Measurements from ENCODE around the gene DACH1.

DACH1 gene

DNA sequence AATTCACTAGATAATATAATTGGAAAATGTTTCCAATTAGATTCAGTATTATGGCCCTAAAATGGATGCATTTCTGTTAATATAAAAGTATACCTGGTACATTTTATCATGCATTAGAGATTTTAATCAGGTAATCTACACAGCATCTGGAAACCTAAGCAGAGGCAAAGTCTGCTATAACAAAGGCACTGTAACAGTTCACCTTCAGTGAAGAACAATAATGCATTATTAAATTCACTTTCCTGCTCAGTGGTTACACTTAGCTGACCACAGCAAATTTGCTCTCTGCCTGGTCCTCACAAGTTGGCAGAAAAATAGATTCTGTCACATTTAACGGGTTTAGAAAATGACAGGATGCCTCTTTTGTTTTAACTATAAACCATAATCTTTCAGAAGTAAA, 326.9 kb downstream of the DACH1 start:
- DNase-seq, result no peak

GRCh38 chr13:71536201-71536600, 330.8 kb downstream of the DACH1 start:
- DNase-seq, result no peak

GRCh38 chr13:71524613-71525304, 342.2 kb downstream of the DACH1 start:
- DNase-seq, result no peak

DNA sequence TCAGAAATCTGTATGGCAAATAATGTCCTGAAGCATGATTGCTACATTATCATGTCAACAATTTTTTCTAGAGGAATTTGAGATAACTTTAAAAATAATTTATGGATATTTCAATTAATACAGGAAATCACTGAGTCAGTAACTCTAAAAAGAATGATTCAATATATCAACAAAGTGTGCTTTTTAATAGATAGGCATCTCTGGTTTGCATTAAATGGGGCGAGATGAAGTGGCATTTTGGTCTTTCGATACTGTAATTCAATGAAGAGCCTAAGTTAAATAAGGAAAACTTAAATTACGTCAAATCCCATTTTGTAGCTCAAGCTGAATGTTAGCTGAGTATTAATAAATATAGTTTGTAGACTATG, 342.8 kb downstream of the DACH1 start:
- DNase-seq, result no peak

GRCh38 chr13:71522941-71523526, 344.0 kb downstream of the DACH1 start:
- DNase-seq, result no peak

GRCh38 chr13:71517004-71517403, 350.0 kb downstream of the DACH1 start:
- DNase-seq, result no peak

GRCh38 chr13:71516521-71516920, 350.5 kb downstream of the DACH1 start:
- no peak for DNase-seq

DNA sequence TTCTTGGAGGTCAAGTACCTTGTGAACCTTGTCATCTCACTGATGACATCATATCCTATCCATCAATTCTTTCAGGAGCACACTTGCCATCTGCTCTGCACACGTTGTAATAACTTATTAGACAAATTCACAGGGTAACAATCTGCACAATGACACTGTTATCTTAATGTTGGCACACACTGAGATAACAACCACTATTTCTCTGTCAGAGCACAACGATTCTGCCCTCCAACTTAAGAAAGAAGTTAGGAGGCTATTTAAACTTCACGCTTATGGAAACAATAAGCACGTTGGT, 351.3 kb downstream of the DACH1 start:
- no peak for DNase-seq

DNA sequence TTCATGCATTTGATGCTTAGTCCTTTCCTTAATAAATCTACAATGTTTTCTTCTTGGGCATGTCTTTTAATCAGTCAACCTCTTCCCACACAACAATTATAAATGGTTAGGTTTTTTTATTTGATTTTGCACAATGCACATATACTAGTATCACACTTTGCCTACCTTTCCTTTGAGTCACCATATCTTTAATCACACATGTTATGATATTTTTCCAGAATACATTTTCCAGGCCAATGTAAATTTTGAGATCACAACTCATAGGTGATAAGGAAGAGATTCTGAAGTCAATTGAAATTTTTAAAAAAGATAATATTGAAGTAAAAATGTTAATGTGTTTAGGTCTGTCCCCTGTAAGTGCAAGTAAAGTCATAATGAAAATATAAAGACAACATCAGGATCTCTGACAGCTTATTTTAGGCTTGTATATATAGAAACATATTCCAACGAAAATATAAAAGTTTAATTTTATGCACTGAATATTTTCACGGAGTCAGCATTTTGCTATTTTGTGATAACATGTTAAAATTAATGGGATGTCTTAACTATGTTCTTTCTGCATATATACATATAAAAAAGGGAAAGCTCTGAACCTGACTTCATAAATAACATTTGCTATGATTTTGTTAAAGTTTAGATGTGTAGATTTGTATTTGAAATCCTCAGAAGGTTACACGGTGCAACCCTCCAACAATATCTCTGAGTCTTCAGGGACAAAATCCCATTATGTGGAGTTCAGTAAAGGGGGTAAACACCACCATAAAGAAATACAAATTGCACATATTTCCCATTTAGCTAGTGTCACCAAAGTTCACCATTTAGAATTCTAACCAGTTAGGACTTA, 351.9 kb downstream of the DACH1 start:
- DNase-seq, result no peak

GRCh38 chr13:71513411-71514033, 353.5 kb downstream of the DACH1 start:
- no peak for DNase-seq

DNA sequence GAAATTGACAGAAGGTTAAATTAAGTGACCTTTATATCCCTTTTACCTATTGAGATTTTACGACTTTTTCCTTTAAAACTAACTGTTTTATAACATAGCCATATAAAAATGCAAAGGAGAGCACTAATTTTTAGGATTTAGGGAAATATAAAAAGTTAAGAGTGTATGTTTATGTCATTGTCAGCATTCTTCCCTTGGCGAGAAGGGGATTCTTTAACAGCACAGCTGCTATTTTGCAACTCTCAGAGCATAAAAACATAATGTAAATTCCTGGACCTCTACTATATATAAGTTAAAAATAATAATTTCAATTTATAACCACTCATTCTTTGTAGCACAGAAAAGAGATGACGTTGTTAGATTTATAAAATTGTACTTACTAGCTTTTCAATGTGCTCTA, 363.2 kb downstream of the DACH1 start:
- DNase-seq, result no peak

DNA sequence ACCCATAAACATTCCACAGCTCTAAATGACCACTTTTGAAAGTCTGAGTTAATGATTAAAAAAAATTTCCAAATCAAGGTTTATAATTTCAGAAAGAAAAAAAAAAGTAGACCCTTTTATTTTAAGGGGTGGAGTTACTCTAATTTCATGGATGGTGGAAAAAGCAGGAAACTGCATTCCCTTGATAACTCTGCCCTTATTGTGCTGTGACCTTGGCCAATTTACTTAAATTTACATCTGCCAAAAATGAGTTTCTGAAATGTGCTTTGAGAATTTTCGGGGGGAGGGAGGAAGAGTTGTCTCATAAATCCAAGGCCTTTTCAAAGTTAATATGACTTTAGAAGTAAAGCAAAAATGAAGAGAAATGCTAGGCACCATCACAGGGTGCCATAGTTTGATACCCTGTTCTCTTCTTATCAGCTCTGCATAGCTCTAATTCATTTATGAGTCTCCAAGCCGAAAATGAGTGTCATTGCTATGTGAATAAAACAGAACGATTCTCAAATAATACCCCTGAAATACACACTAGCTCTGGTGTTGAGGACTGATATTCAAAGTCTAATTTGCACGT, 367.0 kb downstream of the DACH1 start:
- no peak for DNase-seq

DNA sequence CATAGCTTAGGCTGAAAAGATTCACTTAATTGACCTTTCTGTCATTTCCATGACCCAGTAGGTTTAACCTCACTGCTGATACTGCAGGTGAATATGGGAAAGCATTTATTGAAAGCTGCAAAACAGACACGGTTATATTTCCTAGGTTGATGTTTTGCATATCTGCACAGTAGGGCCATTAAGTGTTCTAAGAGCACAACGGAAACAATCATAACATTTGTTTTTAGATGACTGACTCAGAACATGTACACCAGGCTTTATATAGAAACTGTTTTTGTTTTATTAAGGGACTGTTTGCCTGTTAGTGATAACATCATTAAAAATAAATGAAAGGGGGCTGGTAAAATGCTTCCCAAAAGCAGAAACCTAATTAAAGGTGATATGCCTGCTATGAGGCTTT, 367.8 kb downstream of the DACH1 start:
- DNase-seq, result no peak

DNA sequence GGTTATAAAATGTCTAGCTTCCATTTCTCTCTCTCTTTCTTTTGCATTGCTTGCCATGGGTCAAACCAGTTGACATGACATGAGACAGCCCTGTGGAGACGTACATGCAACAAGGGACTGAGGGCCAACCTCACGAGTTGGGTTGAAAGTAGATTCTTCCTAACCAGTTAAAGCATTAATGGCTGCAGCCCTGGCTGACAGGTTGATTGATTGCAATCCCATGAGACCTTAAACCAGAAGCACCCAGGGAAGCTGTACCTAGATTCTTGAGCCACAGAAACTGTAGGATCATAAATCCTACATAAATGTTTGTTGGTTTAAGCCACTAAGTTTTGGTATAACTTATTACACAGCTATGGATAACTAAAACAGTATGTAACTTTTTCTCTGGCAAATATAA, 373.8 kb downstream of the DACH1 start:
- DNase-seq, result no peak

- no peak for DNase-seq
Measured at GRCh38 chr13:71492346-71492871, 374.6 kb downstream of the DACH1 start.

DNA sequence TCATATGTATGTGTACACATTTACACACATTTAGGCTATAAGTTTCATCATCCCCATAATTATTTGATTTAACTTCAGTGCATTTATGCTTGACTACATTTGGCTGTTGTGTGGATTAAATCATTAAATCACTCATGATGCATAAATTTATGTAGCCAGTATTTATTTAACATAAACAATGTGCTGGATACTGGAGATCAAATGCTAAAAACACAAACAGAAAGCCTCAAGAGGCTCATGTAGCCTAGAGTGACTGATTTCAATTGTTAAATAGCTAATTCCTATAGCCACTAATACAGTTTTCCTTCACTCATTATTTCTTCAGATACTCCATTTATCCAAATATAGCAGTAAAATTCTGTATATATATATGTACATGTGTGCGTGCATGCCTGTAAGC, 376.0 kb downstream of the DACH1 start:
- DNase-seq, result no peak

- no peak for DNase-seq
Measured at GRCh38 chr13:71489041-71489440, 378.0 kb downstream of the DACH1 start.

- no peak for DNase-seq
Measured at GRCh38 chr13:71488201-71488600, 378.8 kb downstream of the DACH1 start.

DNA sequence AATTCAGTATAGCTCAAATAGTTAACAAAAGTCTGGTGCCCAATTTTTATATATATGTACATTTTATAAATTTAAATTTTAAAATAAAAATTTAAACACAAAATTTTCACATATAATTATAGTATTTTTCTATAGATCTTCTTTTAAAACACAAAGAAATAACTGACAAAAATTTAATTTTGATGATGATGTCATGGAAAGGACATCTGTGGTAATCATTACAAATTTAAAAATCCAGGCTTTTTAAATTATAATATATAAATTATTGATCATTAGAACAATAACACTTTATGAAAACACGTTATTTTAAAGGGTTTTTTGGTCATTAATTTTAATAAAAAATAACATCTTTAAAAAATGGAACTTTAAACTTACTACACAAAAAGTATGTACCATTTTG, 381.1 kb downstream of the DACH1 start:
- DNase-seq, result no peak

DNA sequence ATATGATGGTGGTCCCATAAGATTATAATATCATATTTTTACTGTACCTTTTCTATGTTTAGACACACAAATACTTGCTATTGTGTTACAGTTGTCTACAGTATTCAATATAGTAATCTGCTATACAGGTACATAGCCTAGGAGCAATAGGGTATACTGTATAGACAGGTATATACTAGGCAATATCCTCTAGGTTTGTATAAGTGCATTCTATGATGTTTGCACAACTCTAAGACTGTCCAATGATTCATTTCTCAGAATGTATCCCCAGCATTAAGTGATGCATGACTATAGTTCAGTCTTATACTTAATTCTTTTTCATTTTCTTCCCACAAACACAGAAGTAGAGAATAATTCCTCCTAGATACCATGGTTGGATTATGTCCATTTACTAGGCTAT, 383.3 kb downstream of the DACH1 start:
- DNase-seq, result no peak

DNA sequence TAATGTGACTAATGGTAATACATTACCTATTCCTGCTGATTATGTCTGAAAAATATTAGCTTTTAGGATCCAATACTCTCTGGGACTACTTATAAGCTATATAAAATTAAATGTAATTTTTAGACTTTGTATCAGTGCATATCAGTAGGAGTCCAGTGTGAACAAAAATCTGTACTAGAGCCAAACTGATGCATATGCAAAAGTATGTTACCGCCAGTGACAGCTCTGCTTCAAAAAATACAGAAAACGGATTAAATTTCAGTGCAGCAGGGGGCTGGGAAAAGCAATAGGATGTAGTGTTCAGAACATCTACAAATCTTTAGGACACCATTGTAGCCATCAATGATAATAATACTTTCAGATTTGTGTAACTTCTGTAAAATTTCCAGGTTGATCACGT, 385.5 kb downstream of the DACH1 start:
- DNase-seq, result no peak

- DNase-seq, result no peak
Measured at GRCh38 chr13:71481046-71481445, 386.0 kb downstream of the DACH1 start.

DNA sequence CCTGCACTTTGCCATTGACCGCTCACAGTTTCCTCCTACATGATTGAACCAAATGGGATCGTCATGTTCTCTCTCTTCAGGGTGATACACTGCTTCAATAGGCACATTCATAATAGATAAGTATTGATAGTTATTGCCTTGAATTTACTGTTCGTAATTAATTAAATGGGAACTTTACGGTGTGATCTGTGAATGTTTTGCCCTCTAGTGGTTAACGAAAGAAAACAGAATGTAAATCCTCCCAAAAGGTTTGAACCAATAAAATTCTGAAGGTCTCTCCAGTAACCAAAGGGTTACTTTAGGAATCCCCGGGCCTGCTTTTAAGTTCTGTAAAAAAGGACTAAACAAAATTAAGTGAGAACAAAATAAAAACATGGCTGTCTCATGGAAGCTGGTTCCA, 389.3 kb downstream of the DACH1 start:
- DNase-seq, result no peak

Measured in T-helper 1 cell (primary cell).